ENCODE measurements around the gene ATP8B2. TPM values are rescaled to one million over a fixed set of nuclear protein-coding genes. Genes with fewer than 3 reads are reported as not detected.

Gene ATP8B2
- total RNA-seq, 1 experiment from 2014 or later, result 22.1 TPM

- H3K9ac ChIP-seq (ENCODE audit: low read length), result no peak overlapping the region
- TF ChIP-seq ATF3 (IDR thresholded peaks at IDR 0.05) (no peak), CBX3 (IDR thresholded peaks at IDR 0.05; ENCODE audit: low read depth) (no peak), ZBTB33 (IDR thresholded peaks at IDR 0.05; ENCODE audit: extremely low read depth, insufficient replicate concordance, low read length) (no peak), ZFX (IDR thresholded peaks at IDR 0.05) (no peak)
- H4K20me1 ChIP-seq (ENCODE audit: insufficient read depth), result no peaks in the 10 kb centered on the region
- no peak for ATAC-seq
- BruUV-seq (replicated peaks), result no TSS peak
- H3K36me3 ChIP-seq (ENCODE audit: control insufficient read depth in 1 of 2, insufficient read depth in 2 of 2, low read length in 2 of 2), result no peaks in the 10 kb centered on the region
- no peaks in the 10 kb centered on the region for H3K4me1 ChIP-seq (ENCODE audit: control insufficient read depth in 1 of 2, insufficient read depth in 2 of 2, low read length in 2 of 2)
- ChIA-PET CTCF (no interaction called here), POLR2A (no interaction called here), RAD21 (ENCODE audit: low non-redundant PET in 1 of 2, low total read pairs in 2 of 2, uncharacterized antibody in 2 of 2, unreplicated experiment in 2 of 2) (no interaction called here)
- no peak for DNase-seq (ENCODE audit: low read depth, low spot score)
- H3K9me3 ChIP-seq (ENCODE audit: control insufficient read depth in 1 of 2, insufficient read depth in 1 of 2, low read depth in 1 of 2, low read length in 2 of 2), result no peaks in the 10 kb centered on the region
- H2AFZ ChIP-seq (ENCODE audit: low read depth, low read length, poor library complexity, severe bottlenecking), result no peak overlapping the region
- H3K27ac ChIP-seq (ENCODE audit: low read depth, low read length), result no peak overlapping the region
- H3K4me3 ChIP-seq (replicated peaks in 1 of 2; ENCODE audit: low read depth in 1 of 2, low read length in 2 of 2), result no peak overlapping the region
- H3K9me2 ChIP-seq (ENCODE audit: insufficient read depth), result no peaks in the 10 kb centered on the region
- no peaks in the 10 kb centered on the region for H3K79me2 ChIP-seq (ENCODE audit: insufficient read depth, low read length)
- H3K4me2 ChIP-seq (ENCODE audit: low read length), result no peak overlapping the region
- no peaks in the 10 kb centered on the region for H3K27me3 ChIP-seq (ENCODE audit: insufficient read depth, low read length)
- intact Hi-C loops (cut with micrococcal nuclease), result no loop called here
These were observed 36.7 kb upstream of the ATP8B2 start for GRCh38 chr1:154288661-154289060.

- ChIA-PET RAD21 (ENCODE audit: low non-redundant PET in 1 of 2, low total read pairs in 2 of 2, uncharacterized antibody in 2 of 2, unreplicated experiment in 2 of 2) (no interaction called here), CTCF (no interaction called here), POLR2A (no interaction called here)
- Histone ChIP-seq H4K20me1 (ENCODE audit: insufficient read depth) (no peaks in the 10 kb centered on the region), H3K36me3 (ENCODE audit: control insufficient read depth in 1 of 2, insufficient read depth in 2 of 2, low read length in 2 of 2) (no peaks in the 10 kb centered on the region; a peak in 1 of 4 replicates), H3K9me2 (ENCODE audit: insufficient read depth) (no peaks in the 10 kb centered on the region), H3K4me1 (ENCODE audit: control insufficient read depth in 1 of 2, insufficient read depth in 2 of 2, low read length in 2 of 2) (no peaks in the 10 kb centered on the region), H3K27ac (ENCODE audit: low read depth, low read length) (no peak overlapping the region), H3K79me2 (ENCODE audit: insufficient read depth, low read length) (no peaks in the 10 kb centered on the region), H3K4me2 (ENCODE audit: low read length) (no peak overlapping the region), H3K27me3 (ENCODE audit: insufficient read depth, low read length) (no peaks in the 10 kb centered on the region), H3K9me3 (ENCODE audit: control insufficient read depth in 1 of 2, insufficient read depth in 1 of 2, low read depth in 1 of 2, low read length in 2 of 2) (peaks cover 9 to 11% of the 10 kb centered on the region in 2 experiments; a peak in 3 of 4 replicates), H3K9ac (ENCODE audit: low read length) (no peak overlapping the region), H3K4me3 (replicated peaks in 1 of 2; ENCODE audit: low read depth in 1 of 2, low read length in 2 of 2) (no peak overlapping the region), H2AFZ (ENCODE audit: low read depth, low read length, poor library complexity, severe bottlenecking) (no peak overlapping the region)
- no peak for ATAC-seq
- intact Hi-C loops (cut with micrococcal nuclease), result no loop called here
- no peak for DNase-seq (ENCODE audit: low read depth, low spot score)
- no TSS peak for BruUV-seq (replicated peaks)
- no peak for TF ChIP-seq POLR2AphosphoS5 (IDR thresholded peaks at IDR 0.05; ENCODE audit: low read depth, low read length)
- TF ChIP-seq POLR2A (IDR thresholded peaks at IDR 0.05; ENCODE audit: borderline replicate concordance, extremely low read depth, insufficient read depth, insufficient read length), result no peak
- no peak for TF ChIP-seq YY1 (IDR thresholded peaks at IDR 0.05; ENCODE audit: extremely low read depth, insufficient replicate concordance, low read depth, low read length)
- no peak for TF ChIP-seq REST (IDR thresholded peaks at IDR 0.05; ENCODE audit: low read depth)
- no peak for TF ChIP-seq RAD21 (IDR thresholded peaks at IDR 0.05; ENCODE audit: low read depth)
- no peak for TF ChIP-seq ELF1 (IDR thresholded peaks at IDR 0.05; ENCODE audit: borderline replicate concordance, low read depth)
- no peak for TF ChIP-seq ZFX (IDR thresholded peaks at IDR 0.05)
- no peak for TF ChIP-seq TCF7L2 (IDR thresholded peaks at IDR 0.05; ENCODE audit: borderline replicate concordance, extremely low read depth, insufficient read depth, insufficient read length)
- TF ChIP-seq ZNF274 (IDR thresholded peaks at IDR 0.05; ENCODE audit: low read depth, low read length), result no peak
- no peak for TF ChIP-seq FOSL1 (IDR thresholded peaks at IDR 0.05; ENCODE audit: low read depth)
- no peak for TF ChIP-seq CBX3 (IDR thresholded peaks at IDR 0.05; ENCODE audit: low read depth)
These were observed 34.4 kb upstream of the ATP8B2 start for GRCh38 chr1:154290921-154291320.
